GM21423 (cell line): Measurements from ENCODE around the gene CRADD.

Experiments used
- ATAC-seq: cut with Tn5 transposase; IDR thresholded peaks from one replicate; pipeline ENCODE4 v1.9.1; 2021; ENCODE audit warnings: mild to moderate bottlenecking, moderate library complexity; ENCODE audit not compliant: unreplicated experiment

CRADD gene

GRCh38 chr12:93892423-93893268 lies 215.5 kb downstream of the CRADD start:
- ATAC-seq, result no peak

- ATAC-seq, result no peak
Measured at GRCh38 chr12:93894391-93895088, 217.4 kb downstream of the CRADD start.

GRCh38 chr12:93895089-93895445 lies 217.9 kb downstream of the CRADD start:
- ATAC-seq, result no peak

GRCh38 chr12:93896427-93896826 lies 219.3 kb downstream of the CRADD start:
- ATAC-seq, result no peak

- no peak for ATAC-seq
Measured at GRCh38 chr12:93896952-93897351, 219.8 kb downstream of the CRADD start.

- no peak for ATAC-seq
Measured at GRCh38 chr12:93901739-93902138, 224.6 kb downstream of the CRADD start.

GRCh38 chr12:93902192-93902591 lies 225.0 kb downstream of the CRADD start:
- no peak for ATAC-seq

GRCh38 chr12:93902736-93903562 lies 225.8 kb downstream of the CRADD start:
- ATAC-seq, result no peak

- no peak for ATAC-seq
Measured at GRCh38 chr12:93904124-93904523, 226.9 kb downstream of the CRADD start.

- ATAC-seq, result no peak
Measured at GRCh38 chr12:93908264-93908663, 231.1 kb downstream of the CRADD start.

GRCh38 chr12:93908846-93909567 lies 231.8 kb downstream of the CRADD start:
- no peak for ATAC-seq

GRCh38 chr12:93911396-93911795 lies 234.2 kb downstream of the CRADD start:
- no peak for ATAC-seq

- no peak for ATAC-seq
Measured at GRCh38 chr12:93912086-93912733, 235.0 kb downstream of the CRADD start.

GRCh38 chr12:93913845-93914244 lies 236.7 kb downstream of the CRADD start:
- ATAC-seq, result no peak

GRCh38 chr12:93914281-93914680 lies 237.1 kb downstream of the CRADD start:
- no peak for ATAC-seq

GRCh38 chr12:93915411-93915810 lies 238.2 kb downstream of the CRADD start:
- no peak for ATAC-seq

- no peak for ATAC-seq
Measured at GRCh38 chr12:93916402-93916801, 239.2 kb downstream of the CRADD start.

GRCh38 chr12:93918262-93918661 lies 241.1 kb downstream of the CRADD start:
- ATAC-seq, result no peak

GRCh38 chr12:93918900-93919299 lies 241.7 kb downstream of the CRADD start:
- ATAC-seq, result no peak

GRCh38 chr12:93921521-93921920 lies 244.3 kb downstream of the CRADD start:
- no peak for ATAC-seq
